Loucy (cell line): ENCODE data around the gene GPR156.

ENCODE experiments used
- EZH2phosphoT487 ChIP-seq: fragments of 200-600 bp; IDR thresholded peaks from 2 replicates; pipeline ENCODE4 v1.6.1; 2018; ENCODE audit warnings: antibody characterized with exemption, mild to moderate bottlenecking, moderate library complexity, borderline replicate concordance
- TF ChIP-seq, protein P1 (sequence below): fragments of 200-600 bp; sonication (generic); conservative IDR thresholded peaks from 2 replicates; pipeline ENCODE4 v1.5.1; 2014; ENCODE audit warnings: mild to moderate bottlenecking, antibody characterized with exemption, low read length

DNA sequence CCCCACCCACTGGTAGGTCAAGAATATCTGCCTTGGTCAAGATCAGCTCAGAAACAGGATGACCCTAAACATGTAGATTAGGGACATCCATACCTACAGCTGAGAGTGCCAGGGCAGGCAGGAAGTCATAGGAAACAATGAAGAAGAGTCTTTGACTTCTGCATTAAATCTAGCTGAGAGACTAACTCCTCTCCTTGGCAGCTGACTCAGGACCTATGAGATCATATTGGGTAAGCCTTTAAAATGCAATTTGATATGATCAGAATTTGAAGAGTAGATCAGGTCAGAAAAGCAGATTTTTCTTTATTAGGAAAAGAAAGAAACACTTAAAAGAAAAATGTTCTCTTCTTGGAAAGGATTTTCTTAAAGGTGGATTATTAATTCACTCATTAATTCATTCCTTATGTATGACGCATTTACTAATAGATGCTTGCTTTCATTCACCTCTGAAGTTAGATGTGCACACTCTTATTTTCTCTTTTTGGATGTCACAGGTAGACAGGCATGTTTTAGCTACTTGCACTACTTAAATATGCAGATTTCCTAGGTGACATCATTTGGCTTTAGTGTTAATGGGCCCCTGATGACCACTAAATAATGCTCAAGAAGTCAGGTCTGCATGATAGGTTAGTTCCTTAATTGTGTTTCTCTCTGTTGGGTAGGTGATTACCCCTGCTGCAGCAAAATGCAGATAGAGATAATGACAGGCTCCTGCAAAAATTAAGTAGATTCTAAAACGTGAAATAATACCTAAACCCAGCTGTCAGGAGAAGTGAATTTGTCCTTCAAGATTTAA lies 155.1 kb downstream of the GPR156 start:
- TF ChIP-seq, protein P1, sequence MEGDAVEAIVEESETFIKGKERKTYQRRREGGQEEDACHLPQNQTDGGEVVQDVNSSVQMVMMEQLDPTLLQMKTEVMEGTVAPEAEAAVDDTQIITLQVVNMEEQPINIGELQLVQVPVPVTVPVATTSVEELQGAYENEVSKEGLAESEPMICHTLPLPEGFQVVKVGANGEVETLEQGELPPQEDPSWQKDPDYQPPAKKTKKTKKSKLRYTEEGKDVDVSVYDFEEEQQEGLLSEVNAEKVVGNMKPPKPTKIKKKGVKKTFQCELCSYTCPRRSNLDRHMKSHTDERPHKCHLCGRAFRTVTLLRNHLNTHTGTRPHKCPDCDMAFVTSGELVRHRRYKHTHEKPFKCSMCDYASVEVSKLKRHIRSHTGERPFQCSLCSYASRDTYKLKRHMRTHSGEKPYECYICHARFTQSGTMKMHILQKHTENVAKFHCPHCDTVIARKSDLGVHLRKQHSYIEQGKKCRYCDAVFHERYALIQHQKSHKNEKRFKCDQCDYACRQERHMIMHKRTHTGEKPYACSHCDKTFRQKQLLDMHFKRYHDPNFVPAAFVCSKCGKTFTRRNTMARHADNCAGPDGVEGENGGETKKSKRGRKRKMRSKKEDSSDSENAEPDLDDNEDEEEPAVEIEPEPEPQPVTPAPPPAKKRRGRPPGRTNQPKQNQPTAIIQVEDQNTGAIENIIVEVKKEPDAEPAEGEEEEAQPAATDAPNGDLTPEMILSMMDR = no peak
- no peak for TF ChIP-seq EZH2phosphoT487
